GM21526 (cell line): ENCODE results near the gene USP15.
A peak's percentile ranks its signal among the peaks of the same experiment; 100 is the strongest.

ENCODE experiments used
- ATAC-seq: cut with Tn5 transposase; IDR thresholded peaks from one replicate; pipeline ENCODE4 v1.9.1; 2021; ENCODE audit warnings: moderate library complexity; ENCODE audit not compliant: unreplicated experiment, low FRiP score

The USP15 gene

GRCh38 chr12:62256408-62257096, 3.7 kb upstream of the USP15 start:
- ATAC-seq, result no peak

- no peak for ATAC-seq
Observed at GRCh38 chr12:62258231-62258630, 2.0 kb upstream of the USP15 start.

GRCh38 chr12:62258941-62259630, 1.1 kb upstream of the USP15 start:
- ATAC-seq, result no peak

- peak; percentile 15 for ATAC-seq
Observed at GRCh38 chr12:62259631-62259992, 592 bp upstream of the USP15 start.

- ATAC-seq, result peak; percentile 48
Observed at GRCh38 chr12:62260733-62261683, 804 bp downstream of the USP15 start.

GRCh38 chr12:62261876-62262517, 1.8 kb downstream of the USP15 start:
- ATAC-seq, result no peak

- ATAC-seq, result no peak
Observed at GRCh38 chr12:62263232-62263631, 3.0 kb downstream of the USP15 start.

GRCh38 chr12:62263966-62264365, 3.8 kb downstream of the USP15 start:
- no peak for ATAC-seq

- ATAC-seq, result no peak
Observed at GRCh38 chr12:62264706-62265105, 4.5 kb downstream of the USP15 start.

GRCh38 chr12:62265511-62265910, 5.3 kb downstream of the USP15 start:
- no peak for ATAC-seq

- ATAC-seq, result no peak
Observed at GRCh38 chr12:62267026-62267425, 6.8 kb downstream of the USP15 start.

- ATAC-seq, result peak; percentile 37
Observed at GRCh38 chr12:62267480-62267879, 7.3 kb downstream of the USP15 start.

GRCh38 chr12:62268956-62269355, 8.8 kb downstream of the USP15 start:
- no peak for ATAC-seq

GRCh38 chr12:62269464-62270228, 9.4 kb downstream of the USP15 start:
- ATAC-seq, result no peak

- no peak for ATAC-seq
Observed at GRCh38 chr12:62270384-62270783, 10.2 kb downstream of the USP15 start.

- ATAC-seq, result no peak
Observed at GRCh38 chr12:62270872-62271271, 10.7 kb downstream of the USP15 start.

- ATAC-seq, result no peak
Observed at GRCh38 chr12:62272936-62273552, 12.8 kb downstream of the USP15 start.

GRCh38 chr12:62273724-62274380, 13.6 kb downstream of the USP15 start:
- no peak for ATAC-seq

- no peak for ATAC-seq
Observed at GRCh38 chr12:62278022-62278421, 17.8 kb downstream of the USP15 start.
